GM21576 (cell line): ENCODE data around the gene HLA-E.
"Not testable (repeated sequence)": the region's sequence is repeated elsewhere in the genome, so short reads cannot be mapped to it uniquely, and the experiment has no call there.

Experiments
- ATAC-seq: cut with Tn5 transposase; IDR thresholded peaks from one replicate; pipeline ENCODE4 v1.9.1; 2021; ENCODE audit warnings: mild to moderate bottlenecking, moderate library complexity; ENCODE audit not compliant: unreplicated experiment

The HLA-E gene

GRCh38 chr6:30489081-30490025 is at the start of gene HLA-E:
HLA-E (plus strand) TSS chr6:30489509; CDS start chr6:30489532, 23 bp downstream.
- ATAC-seq: peak; percentile 75

- ATAC-seq: no peak
These were observed 48.1 kb upstream of the HLA-E start for GRCh38 chr6:30441171-30441570.

DNA sequence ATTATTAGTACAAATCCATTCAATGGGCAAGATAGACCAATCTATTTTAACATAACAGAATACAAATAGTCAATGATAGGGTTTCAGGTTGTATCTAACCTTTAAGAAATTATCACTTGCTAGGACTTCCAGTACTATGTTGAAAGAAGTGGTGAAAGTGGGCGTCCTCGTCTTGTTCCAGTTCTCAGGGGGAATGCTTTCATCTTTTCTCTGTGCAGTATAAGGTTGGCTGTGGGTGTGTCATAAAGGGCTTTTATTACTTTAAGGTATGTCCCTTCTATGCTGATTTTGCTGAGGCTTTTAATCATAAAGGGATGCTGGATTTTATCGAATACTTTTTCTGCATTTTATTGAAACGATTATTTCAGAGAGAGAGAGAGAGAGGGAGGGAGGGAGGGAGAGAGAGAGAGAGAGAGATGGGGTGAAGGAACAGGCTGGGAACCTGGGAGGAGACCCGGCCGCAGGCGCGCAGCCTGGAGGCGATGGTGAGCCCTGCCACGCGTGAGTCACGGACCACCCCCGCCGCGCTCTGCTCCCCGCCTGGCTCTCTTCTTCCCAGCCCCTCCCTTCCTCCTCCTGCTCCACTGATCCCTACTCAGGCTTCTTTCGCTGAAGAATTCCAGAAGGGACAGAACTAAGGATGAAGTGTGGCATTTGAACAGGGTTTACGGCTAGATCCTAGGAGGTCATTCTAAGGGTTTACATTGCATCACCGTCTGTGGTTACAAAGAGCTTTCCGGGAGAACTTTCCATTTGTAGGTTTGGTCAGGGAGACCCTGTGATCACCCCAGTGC is 45.5 kb upstream of the HLA-E start:
- no peak for ATAC-seq

DNA sequence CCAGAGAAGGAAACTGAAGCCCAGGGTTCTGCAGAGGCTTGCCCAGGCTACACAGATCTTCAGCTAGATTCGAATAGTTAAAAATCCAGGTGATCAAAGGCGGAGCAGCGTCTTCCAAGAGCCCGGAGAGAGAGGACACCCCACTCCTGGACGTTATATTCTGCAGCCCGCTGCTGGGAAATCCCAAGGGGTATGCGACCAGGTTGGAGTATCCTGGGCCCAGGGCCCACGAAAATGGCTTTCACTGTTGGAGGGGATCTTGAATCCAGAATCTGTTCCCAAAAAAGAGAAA is 44.9 kb upstream of the HLA-E start:
- ATAC-seq: no peak

GRCh38 chr6:30446259-30446658 is 43.0 kb upstream of the HLA-E start:
- ATAC-seq: no peak

GRCh38 chr6:30447237-30447636 is 42.1 kb upstream of the HLA-E start:
- no peak for ATAC-seq

- no peak for ATAC-seq
These were observed 38.8 kb upstream of the HLA-E start for GRCh38 chr6:30450548-30450908.

- ATAC-seq: no peak
These were observed 38.1 kb upstream of the HLA-E start for GRCh38 chr6:30450909-30451841.

DNA sequence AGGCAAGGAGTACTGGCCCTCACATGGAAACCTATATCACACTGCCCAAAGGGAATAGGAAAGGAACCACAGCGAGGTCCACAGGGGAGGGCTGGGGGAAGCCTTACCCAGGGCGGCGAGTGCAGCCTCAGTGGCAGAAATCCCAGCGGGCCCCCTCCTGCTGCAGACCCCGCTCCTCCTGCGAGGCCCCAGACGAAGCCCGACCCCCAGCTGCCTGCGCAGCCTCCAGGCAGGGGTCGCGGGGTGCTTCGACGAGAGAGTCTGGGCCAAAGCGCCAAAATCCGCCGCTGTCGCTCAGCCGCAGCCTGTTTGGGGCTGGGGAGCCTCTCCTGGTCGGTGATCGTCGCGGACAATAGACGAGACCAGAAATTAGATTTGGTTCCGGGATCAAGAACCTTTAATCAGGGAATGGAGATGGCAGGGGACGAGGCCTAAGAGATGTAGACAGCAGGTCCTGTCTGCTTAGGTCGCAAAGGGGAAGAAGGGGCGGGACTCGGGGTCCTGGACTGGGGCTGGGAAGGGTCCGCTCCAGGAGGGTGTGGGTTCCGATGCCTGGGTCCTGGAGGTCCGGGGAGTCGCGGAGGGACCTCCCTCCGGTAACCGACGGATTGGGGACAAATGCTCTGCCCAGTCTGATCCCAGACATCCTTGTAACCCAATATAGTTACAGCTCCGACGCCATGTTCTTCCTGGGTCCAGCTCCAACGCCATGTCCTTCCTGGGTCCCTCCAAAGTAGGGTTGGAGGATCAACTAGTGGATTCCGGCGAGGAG is 36.4 kb upstream of the HLA-E start:
- no peak for ATAC-seq

DNA sequence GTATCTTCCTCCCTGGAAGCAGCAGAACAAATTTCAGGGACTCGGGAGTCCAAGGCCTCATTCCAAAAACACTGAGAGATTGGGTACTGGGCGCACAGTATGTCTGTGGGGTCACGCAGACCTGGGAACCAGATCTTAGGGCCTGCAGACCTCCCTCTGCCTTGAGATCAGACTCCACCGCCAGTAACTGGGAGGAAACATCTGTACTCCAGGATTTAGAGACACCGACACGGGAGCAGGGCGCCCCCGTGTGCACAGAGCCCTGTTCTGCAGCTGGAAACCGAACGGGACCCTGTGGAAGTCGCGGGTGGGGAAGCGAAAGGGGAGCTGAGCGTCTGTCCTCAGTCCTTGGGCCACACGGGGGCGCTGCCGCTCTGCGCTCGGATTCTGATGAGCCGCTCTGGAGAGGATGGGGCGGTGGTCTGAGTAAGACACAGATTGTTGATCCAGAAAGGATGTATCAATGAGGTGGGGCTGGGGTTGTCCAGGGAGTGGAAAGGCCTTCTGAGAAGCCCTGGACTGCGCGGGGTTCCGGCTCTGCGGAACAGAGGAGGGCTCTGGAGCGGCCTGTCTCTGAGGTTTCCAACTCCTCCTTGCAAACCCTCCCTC is 35.7 kb upstream of the HLA-E start:
- no peak for ATAC-seq

DNA sequence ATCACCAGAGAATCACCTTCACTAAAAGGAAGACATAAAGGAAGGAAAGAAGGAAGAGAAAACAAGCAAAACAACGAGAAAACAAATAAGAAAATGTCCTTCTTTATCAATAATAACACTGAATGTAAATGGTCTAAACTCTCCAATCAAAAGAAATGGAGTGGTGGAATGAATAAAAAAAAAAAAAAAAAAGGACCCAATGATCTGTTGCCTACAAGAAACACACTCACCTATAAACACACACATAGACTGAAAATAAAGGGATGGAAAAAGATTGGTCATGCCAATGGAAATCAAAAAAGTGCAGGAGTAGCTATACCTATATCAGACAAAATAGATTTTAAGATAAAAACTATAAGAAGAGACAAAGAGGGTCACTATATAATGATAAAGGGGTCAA is 30.2 kb upstream of the HLA-E start:
- ATAC-seq: no peak

DNA sequence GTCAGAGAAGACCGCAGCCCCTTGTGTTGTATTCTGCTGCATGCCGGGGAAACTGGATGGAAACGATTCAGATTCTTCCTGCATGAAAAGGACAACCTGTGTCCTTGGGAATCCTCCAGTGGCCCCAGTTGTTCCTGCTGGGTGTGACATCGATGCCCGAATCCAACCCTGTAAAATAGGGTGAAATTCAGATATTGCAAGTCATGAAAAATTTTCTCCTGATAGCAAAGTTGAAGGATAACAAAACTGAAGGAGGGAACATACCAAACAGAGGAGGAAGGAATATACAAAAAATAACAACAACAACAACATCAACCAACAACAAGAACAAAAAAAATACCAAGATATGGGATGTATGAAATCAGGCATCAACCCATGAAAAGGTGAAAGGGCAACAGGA is 28.3 kb upstream of the HLA-E start:
- no peak for ATAC-seq

DNA sequence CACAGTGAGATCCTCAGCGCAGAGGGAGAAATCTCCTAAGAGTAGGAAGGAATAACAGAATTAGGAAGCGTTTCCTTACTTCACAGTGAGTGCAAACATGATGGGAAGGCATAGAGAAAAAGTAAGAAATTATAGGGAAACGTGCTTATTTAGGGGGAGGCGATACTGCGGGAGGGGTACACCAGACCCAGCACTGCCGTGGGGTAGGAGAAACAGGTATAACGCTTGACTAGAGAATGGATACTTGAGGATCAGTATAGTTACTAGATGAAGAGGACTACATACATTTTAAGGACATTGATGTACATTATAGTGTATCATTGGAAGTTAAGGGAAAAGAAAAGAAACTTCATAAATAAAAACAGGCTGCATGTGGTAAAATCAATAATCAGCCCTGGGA is 26.8 kb upstream of the HLA-E start:
- ATAC-seq: no peak

DNA sequence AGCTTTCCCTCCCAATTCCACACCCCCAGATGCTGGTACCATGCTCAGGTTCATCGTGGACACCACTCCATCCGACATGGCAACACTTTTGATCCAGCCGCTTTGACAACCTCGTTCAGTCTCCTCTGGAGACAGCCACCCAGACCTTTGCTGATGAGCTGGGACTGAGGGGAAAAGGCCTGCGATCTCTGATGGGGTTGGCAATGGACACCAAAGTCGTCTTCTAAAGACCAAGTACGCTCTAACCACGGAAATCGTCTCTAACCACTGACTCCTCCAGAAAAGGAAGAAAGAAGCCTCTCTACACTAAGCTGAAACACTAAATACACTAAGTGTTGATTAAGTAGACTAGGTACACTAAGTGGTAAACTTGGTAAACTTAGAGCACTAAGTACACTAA is 26.1 kb upstream of the HLA-E start:
- ATAC-seq: no peak

DNA sequence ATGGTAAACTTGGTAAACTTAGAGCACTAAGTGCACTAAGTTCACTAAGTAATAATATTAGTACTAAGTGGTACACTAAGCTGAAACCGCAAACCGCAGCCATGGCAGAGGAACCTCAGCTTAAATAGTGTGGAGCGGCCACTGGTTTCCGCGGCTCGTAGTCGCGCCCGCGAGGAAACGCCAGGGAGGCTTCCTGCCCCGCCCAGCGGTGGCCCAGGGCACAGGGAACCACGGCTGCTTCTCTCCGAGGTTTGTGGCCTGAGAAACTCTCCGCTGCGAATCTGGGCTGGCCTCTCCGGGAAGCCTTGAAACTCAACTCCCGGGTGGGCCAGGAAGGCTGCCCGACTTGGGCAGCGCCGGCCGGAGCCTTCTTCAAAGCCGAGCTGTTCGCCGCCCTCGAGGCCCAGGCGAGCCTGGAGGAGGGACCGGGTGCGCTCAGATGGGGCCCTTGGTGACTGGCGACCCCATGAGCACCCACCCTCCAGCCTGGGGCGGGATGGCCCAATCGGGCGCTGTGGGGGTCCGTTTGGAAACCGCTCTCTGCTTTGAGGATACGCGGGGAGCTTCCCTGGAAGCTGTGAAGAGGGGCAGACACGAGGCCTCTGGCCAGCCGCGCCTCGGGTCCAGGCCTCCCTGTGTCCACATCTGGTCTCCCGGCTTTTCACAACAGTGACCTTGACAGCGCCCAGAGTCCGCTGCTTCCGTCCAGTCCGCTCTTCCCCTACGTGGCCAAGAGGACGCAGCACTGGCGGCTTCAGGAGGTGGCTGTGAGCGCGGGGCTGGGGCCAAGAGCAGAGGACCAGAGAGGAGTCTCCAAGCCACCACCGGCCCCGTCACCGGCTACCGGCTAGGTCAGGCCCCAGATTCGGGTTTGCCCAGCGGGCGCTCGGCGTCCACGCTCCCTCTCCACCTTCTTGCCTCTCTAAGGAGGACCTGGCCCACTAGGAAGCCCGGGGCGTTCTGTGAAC is 25.4 kb upstream of the HLA-E start:
- ATAC-seq: no peak

- ATAC-seq: no peak
These were observed 23.6 kb upstream of the HLA-E start for GRCh38 chr6:30465595-30466306.

GRCh38 chr6:30470968-30471367 is 18.3 kb upstream of the HLA-E start:
- no peak for ATAC-seq

- not testable (repeated sequence) for ATAC-seq
These were observed 14.2 kb upstream of the HLA-E start for GRCh38 chr6:30475116-30475515.
